ENCODE results near the gene DCTD.

GRCh38 chr4:182893047-182893446, 24.1 kb downstream of the DCTD start:
- TF ChIP-seq CTCF (IDR thresholded peaks at IDR 0.05), result no peak
- no peak for TF ChIP-seq EZH2 (IDR thresholded peaks at IDR 0.05)
